NB4 (cell line): Measurements from ENCODE around the gene OSBP2.

Experiments used
- MAX ChIP-seq: IDR thresholded peaks from 2 replicates; pipeline ENCODE4 v1.6.1; 2011; ENCODE audit warnings: low read depth, low read length
- MYC ChIP-seq: IDR thresholded peaks from 2 replicates; pipeline ENCODE4 v1.6.1; 2011; ENCODE audit warnings: low read depth, low read length
- POLR2A ChIP-seq: IDR thresholded peaks from 2 replicates; pipeline ENCODE4 v1.6.1; 2011; ENCODE audit warnings: mild to moderate bottlenecking; ENCODE audit not compliant: insufficient read length; ENCODE audit errors: extremely low read depth
- TF ChIP-seq, protein P1 (sequence below): IDR thresholded peaks from one replicate; pipeline ENCODE4 v1.5.1; 2012; ENCODE audit warnings: low read depth, low read length

DNA sequence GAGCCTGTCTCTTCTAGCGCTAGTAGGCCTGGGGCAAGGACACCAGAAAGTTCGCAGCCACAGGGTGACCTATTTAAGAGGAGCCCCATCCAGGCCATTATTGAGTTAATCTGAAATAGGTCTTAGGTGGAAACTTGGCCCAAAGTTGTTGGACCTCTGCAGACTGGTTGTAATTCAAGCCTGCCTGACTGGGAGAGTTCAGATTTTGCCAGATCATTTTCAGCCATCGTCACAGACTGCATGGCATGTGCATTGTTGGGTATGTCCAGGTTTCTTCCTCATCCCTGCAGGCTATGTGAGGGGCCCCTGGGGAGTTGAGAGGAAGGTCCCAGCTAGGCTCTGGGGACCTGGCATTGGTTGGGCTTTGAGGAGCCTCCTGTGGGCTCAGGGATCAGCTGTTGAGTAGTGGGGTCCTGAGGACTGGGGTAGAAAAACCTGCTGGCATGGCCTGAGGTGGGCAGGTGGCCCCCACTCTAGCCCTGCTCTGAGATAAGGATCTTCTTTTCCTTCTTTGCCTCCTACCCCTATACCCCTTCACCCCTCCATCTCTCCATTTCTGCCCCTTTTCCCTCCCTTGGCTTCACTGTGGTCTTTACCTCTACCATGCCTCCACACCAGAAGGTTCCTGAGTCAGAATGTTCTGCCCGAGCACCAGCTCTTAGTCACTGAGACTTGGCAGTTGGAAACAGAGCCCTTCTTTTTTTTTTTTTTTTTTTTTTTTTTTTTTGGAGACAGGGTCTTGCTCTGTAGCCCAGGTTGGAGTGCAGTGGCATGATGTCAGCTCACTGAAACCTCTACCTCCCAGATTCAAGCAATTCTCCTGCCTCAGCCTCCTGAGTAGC, 161.2 kb downstream of the OSBP2 start:
- TF ChIP-seq POLR2A (no peak), MAX (no peak), MYC (no peak)
- TF ChIP-seq, protein P1, sequence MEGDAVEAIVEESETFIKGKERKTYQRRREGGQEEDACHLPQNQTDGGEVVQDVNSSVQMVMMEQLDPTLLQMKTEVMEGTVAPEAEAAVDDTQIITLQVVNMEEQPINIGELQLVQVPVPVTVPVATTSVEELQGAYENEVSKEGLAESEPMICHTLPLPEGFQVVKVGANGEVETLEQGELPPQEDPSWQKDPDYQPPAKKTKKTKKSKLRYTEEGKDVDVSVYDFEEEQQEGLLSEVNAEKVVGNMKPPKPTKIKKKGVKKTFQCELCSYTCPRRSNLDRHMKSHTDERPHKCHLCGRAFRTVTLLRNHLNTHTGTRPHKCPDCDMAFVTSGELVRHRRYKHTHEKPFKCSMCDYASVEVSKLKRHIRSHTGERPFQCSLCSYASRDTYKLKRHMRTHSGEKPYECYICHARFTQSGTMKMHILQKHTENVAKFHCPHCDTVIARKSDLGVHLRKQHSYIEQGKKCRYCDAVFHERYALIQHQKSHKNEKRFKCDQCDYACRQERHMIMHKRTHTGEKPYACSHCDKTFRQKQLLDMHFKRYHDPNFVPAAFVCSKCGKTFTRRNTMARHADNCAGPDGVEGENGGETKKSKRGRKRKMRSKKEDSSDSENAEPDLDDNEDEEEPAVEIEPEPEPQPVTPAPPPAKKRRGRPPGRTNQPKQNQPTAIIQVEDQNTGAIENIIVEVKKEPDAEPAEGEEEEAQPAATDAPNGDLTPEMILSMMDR, result no peak
